Measurements from ENCODE around the gene SLC3A2. TPM values are rescaled to one million over a fixed set of nuclear protein-coding genes. Genes with fewer than 3 reads are reported as not detected.
A peak's percentile ranks its signal among the peaks of the same experiment; 100 is the strongest.
"Not testable (repeated sequence)": the region's sequence is repeated elsewhere in the genome, so short reads cannot be mapped to it uniquely, and the experiment has no call there.

Gene SLC3A2
- 734 and 765 TPM in 2 replicates for total RNA-seq (2014; rRNA removed; shearing (Covaris generic))
- 651 and 675 TPM in 2 replicates for polyA plus RNA-seq (2015; cell fraction: cytosol; rRNA removed)
- polyA plus RNA-seq (2015; cell fraction: nucleus; rRNA removed), result 631 and 764 TPM in 2 replicates

GRCh38 chr11:62880803-62881578, at the start of gene SLC3A2:
SLC3A2 (plus strand) TSS chr11:62880896; CDS start chr11:62881024, 128 bp downstream.
- in situ Hi-C loops (cut with HindIII; ENCODE audit: low pct_unique_long_range_greater_than_20kb, low sequenced_read_pairs), result no loop called here
- DNase-seq (ENCODE audit: low read depth, low spot score), result peak; percentile 82

- in situ Hi-C loops (cut with HindIII; ENCODE audit: low pct_unique_long_range_greater_than_20kb, low sequenced_read_pairs), result no loop called here
- no peak for DNase-seq (ENCODE audit: low read depth, low spot score)
Observed at GRCh38 chr11:62830904-62831519, 49.7 kb upstream of the SLC3A2 start.

- in situ Hi-C loops (cut with HindIII; ENCODE audit: low pct_unique_long_range_greater_than_20kb, low sequenced_read_pairs), result no loop called here
- DNase-seq (ENCODE audit: low read depth, low spot score), result peak; percentile 95
Observed at GRCh38 chr11:62831520-62832335, 49.0 kb upstream of the SLC3A2 start, which contains the start of gene STX5. STX5 (minus strand) TSS chr11:62832051; CDS start chr11:62831243, 808 bp downstream.

DNA sequence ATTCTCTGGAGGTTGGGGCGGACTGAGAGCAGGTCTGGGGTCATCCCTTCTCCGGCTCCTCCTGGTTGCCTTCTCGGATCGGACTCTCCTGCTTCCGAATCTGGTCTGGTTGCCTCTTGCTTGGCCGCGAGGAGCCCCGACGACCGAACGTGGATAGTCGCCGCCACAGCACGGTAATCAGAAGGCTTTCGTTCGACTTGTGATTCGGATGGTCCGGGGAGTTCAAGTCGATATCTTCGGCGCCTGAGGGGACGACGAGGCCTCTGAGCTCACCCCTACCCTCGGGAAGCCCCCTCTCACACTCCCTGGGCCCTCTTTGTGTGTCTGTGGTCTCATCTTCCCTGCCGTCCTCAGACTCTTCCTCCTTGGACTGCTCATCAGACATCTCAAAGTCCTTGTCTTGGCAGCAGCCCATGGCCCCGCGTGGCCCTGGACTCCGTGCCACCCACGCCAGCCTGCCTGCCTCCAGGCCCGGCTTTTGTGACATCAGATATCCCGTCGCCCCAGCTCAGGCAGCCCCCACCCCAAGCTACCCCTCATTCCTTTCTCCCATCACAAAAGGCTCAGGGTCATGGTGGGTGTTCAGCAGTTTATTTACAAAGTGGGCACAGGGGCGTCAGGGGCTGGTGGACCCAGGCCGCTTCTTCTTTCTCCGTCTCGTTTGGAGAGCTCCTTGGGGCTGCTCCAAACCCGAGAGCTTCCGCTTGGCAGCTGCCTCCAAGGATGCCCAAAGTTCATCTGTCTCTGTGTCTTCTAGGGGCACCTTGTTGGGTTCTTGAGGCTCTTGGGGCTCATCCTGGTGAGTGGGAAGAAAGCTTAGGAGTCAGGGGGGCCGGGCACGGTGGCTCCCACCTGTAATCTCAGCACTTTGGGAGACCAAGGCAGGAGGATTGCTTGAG, 48.1 kb upstream of the SLC3A2 start, which contains the start of gene TEX54:
Gene TEX54 (minus strand): TSS at position 506 of the 899 bp plus-strand sequence.
- DNase-seq (ENCODE audit: low read depth, low spot score), result no peak
- in situ Hi-C loops (cut with HindIII; ENCODE audit: low pct_unique_long_range_greater_than_20kb, low sequenced_read_pairs), result no loop called here

- DNase-seq (ENCODE audit: low read depth, low spot score), result no peak
- in situ Hi-C loops (cut with HindIII; ENCODE audit: low pct_unique_long_range_greater_than_20kb, low sequenced_read_pairs), result no loop called here
Observed at GRCh38 chr11:62835336-62835735, 45.4 kb upstream of the SLC3A2 start.

- in situ Hi-C loops (cut with HindIII; ENCODE audit: low pct_unique_long_range_greater_than_20kb, low sequenced_read_pairs), result no loop called here
- DNase-seq (ENCODE audit: low read depth, low spot score), result peak; percentile 92
Observed at GRCh38 chr11:62839050-62839945, 41.4 kb upstream of the SLC3A2 start, which contains the start of gene WDR74. WDR74 (minus strand) TSS chr11:62839590; CDS start chr11:62839570, 20 bp downstream.

DNA sequence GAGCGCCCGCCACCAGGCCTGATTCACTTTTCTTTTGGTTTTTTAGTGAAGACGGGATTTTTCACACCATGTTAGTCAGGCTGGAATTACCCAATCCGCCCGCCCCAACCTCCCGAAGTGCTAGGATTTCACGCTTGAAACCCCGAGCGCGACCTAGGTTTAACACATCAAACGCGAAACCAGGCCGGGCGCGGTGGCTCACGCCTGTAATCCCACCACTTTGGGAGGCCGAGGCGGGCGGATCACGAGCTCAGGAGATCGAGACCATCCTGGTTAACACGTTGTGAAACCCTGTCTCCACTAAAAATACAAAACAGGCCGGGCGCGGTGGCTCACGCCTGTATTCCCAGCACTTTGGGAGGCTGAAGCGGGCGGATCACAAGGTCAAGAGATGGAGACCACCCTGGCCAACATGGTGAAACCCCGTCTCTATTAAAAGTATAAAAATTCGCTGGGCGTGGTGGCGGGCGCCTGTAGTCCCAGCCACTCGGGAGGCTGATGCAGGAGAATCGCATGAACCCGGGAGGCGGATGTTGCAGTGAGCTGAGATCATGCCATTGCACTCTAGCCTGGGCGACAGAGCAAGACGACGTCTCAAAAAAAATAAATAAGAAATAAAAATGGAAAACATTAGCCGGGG, 39.9 kb upstream of the SLC3A2 start:
- DNase-seq (ENCODE audit: low read depth, low spot score), result peak; percentile 82
- in situ Hi-C loops (cut with HindIII; ENCODE audit: low pct_unique_long_range_greater_than_20kb, low sequenced_read_pairs), result not testable (repeated sequence)

- in situ Hi-C loops (cut with HindIII; ENCODE audit: low pct_unique_long_range_greater_than_20kb, low sequenced_read_pairs), result no loop called here
Observed at GRCh38 chr11:62841361-62842170, 39.1 kb upstream of the SLC3A2 start.

GRCh38 chr11:62842171-62842741, 38.4 kb upstream of the SLC3A2 start:
- DNase-seq (ENCODE audit: low read depth, low spot score), result no peak

More at GRCh38 chr11:62841361-62842170, 39.1 kb upstream of the SLC3A2 start:
- peak; percentile 99 for DNase-seq (ENCODE audit: low read depth, low spot score)

DNA sequence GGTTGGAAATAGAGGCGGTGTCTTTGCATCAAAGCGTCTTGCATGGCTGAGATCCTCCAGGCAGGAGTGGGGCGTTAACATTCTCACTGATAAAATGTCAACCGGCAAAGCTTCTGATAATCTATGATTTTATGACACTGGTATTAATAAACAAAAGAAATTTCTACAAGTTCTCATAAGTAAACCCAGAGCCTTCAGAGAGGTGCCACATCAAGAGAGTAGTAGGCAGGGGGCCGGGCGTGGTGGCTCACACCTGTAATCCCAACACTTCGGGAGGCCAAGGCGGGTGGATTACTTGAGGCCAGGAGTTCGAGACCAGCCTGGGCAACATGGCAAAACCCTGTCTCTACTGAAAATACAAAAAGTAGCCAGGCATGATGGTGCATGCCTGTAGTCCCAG, 37.8 kb upstream of the SLC3A2 start:
- in situ Hi-C loops (cut with HindIII; ENCODE audit: low pct_unique_long_range_greater_than_20kb, low sequenced_read_pairs); DNase-seq (ENCODE audit: low read depth, low spot score): not testable (repeated sequence)

More at GRCh38 chr11:62842171-62842741, 38.4 kb upstream of the SLC3A2 start:
- in situ Hi-C loops (cut with HindIII; ENCODE audit: low pct_unique_long_range_greater_than_20kb, low sequenced_read_pairs), result no loop called here

- DNase-seq (ENCODE audit: low read depth, low spot score), result no peak
- in situ Hi-C loops (cut with HindIII; ENCODE audit: low pct_unique_long_range_greater_than_20kb, low sequenced_read_pairs), result no loop called here
Observed at GRCh38 chr11:62843466-62843865, 37.2 kb upstream of the SLC3A2 start.

DNA sequence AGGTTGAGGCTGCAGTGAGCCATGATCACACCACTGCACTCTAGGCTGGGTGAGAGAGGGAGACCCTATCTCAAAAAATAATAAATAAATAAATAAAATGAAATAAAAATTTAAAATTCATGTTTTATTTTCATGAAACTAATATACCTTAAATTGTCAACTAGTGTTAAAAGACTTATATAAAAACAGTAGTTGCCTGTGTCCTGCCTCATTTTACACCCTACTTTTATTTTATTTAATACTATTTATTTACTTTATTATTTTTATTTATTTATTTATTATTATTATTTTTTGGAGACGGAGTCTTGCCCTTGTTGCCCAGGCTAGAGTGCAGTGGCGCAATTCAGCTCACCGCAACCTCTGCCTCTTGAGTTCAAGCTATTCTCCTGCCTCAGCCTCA, 36.5 kb upstream of the SLC3A2 start:
- no peak for DNase-seq (ENCODE audit: low read depth, low spot score)
- in situ Hi-C loops (cut with HindIII; ENCODE audit: low pct_unique_long_range_greater_than_20kb, low sequenced_read_pairs), result no loop called here

DNA sequence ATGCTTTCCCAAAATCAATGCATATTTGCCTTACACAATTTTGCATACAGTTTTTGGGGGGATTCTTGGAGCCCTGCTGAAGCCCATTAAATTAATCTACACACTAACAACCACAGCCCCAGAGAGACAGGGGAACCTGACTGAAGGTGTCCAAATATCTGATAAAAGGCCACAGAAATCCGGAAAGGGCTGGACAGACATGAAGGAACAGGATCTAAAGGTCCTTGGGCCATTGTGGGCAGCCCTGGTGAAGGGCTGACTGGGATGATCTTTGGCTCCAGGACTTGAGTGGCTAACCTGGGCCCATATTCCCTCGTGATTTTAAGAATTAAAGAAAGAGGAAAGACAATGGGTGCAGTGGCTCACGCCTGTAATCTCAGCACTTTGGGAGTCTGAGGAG, 34.5 kb upstream of the SLC3A2 start:
- DNase-seq (ENCODE audit: low read depth, low spot score), result no peak
- in situ Hi-C loops (cut with HindIII; ENCODE audit: low pct_unique_long_range_greater_than_20kb, low sequenced_read_pairs), result no loop called here

GRCh38 chr11:62847767-62848314, 32.9 kb upstream of the SLC3A2 start:
- in situ Hi-C loops (cut with HindIII; ENCODE audit: low pct_unique_long_range_greater_than_20kb, low sequenced_read_pairs), result no loop called here
- DNase-seq (ENCODE audit: low read depth, low spot score), result no peak

Data from SK-MEL-5 (cell line).